ENCODE measurements around the gene ATPAF2.

- TF ChIP-seq, protein P1, sequence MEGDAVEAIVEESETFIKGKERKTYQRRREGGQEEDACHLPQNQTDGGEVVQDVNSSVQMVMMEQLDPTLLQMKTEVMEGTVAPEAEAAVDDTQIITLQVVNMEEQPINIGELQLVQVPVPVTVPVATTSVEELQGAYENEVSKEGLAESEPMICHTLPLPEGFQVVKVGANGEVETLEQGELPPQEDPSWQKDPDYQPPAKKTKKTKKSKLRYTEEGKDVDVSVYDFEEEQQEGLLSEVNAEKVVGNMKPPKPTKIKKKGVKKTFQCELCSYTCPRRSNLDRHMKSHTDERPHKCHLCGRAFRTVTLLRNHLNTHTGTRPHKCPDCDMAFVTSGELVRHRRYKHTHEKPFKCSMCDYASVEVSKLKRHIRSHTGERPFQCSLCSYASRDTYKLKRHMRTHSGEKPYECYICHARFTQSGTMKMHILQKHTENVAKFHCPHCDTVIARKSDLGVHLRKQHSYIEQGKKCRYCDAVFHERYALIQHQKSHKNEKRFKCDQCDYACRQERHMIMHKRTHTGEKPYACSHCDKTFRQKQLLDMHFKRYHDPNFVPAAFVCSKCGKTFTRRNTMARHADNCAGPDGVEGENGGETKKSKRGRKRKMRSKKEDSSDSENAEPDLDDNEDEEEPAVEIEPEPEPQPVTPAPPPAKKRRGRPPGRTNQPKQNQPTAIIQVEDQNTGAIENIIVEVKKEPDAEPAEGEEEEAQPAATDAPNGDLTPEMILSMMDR (IDR thresholded peaks at IDR 0.05; ENCODE audit: low read depth, low read length, poor library complexity, severe bottlenecking), result no peak
- no peak for TF ChIP-seq EZH2phosphoT487 (IDR thresholded peaks at IDR 0.05; ENCODE audit: borderline replicate concordance, low read length)
Observed at GRCh38 chr17:18042983-18043382, 4.0 kb upstream of the ATPAF2 start.
